GM18498 (cell line): ENCODE results near the gene FLOT2.
A peak's percentile ranks its signal among the peaks of the same experiment; 100 is the strongest.
"Not testable (repeated sequence)": the region's sequence is repeated elsewhere in the genome, so short reads cannot be mapped to it uniquely, and the experiment has no call there.

Experiments used
- ATAC-seq: cut with Tn5 transposase; IDR thresholded peaks from one replicate; pipeline ENCODE4 v1.9.1; 2021; ENCODE audit warnings: mild to moderate bottlenecking, moderate library complexity; ENCODE audit not compliant: unreplicated experiment

The FLOT2 gene

DNA sequence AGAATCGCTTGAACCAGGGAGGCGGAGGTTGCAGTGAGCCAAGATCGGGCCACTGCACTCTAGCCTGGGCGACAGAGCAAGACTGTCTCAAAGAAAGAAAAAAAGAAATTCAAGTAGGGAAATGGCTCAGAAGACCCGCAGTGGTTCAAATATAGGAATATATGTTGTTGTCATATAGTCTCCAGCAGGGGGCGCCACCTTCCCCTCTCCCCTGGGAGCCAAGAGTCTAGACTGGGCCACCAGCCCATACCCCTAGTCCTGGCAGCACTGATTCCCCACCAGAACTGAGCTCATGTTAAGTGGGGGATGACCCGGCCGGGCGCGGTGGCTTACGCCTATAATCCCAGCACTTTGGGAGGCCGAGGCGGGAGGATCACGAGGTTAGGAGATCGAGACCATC is 48.9 kb downstream of the FLOT2 start:
- not testable (repeated sequence) for ATAC-seq

GRCh38 chr17:28846699-28847098 is 50.8 kb downstream of the FLOT2 start:
- not testable (repeated sequence) for ATAC-seq

- ATAC-seq, result no peak
Observed at GRCh38 chr17:28846231-28846630, 51.3 kb downstream of the FLOT2 start.

DNA sequence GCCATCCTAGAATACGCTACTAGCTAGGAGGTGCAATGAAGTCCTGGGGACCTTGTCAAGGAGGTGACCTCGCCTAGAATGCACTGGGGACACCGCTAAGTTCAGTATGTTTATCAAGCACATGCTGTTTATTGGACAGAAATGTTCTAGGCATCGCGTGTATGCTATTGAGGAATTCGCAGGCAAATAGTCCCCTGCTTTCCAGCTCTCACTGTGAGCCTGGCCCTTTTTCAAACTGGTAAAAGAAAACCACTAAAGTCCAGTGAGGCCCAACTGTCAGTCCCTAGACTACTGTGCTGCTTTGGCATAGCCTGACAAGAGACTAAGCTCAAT is 53.8 kb downstream of the FLOT2 start:
- no peak for ATAC-seq

DNA sequence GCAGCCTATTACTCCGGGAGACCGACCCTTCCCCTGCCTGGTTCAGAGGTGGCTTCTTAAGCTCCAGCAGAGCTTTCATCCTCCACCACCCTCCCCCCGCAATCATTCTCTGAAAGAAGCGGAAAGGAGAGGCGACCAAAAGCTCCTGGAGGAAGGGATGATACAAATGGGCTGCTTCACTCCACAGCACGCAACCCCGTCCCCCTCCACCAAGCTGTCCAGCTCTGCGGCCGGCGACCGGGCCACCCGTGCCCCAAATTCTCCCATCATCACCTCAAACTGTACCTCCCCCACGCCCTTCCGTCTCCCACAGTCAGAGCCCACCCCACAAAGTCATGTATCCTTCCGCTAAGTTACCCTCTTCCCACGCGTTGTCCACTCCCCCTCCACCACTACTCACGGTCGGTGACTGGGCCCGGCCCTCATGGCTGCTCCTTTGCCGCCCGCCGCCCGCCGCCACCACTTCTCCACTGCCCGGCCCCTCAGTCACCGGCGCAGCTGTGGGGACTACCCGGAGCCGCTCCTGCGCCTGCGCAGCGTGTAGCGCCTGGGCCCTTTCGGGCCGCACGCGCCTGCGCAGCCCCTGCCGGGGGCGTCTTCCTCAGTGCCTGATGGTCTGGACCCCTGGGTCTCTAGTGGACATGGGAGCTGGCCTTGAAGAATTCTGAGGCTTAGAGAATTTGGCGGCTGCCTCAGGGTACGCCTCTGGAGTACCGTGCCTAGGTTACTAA is 55.1 kb downstream of the FLOT2 start, which contains the start of gene FAM222B:
Gene FAM222B (minus strand): TSS at position 509 of the 731 bp plus-strand sequence. CDS start 76,123 bp downstream, outside the sequence.
- peak; percentile 90 for ATAC-seq

DNA sequence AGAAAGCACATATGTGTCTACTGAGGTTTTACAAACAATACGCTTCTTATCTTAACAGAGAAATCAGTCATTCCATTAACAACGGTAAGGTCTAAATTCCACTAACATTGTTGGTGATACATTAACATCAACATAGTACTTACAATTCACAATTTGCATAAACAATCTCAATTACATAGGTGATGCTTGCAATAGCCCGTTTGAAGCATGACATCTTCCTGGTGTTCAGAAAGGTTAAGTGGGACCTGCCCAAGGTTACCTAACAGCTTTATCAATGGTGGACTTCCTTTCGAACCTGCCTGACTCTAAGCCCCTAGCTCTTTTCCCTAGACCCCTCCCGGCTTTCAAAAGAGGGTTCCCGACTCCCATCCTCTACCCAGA is 55.6 kb downstream of the FLOT2 start:
- no peak for ATAC-seq

GRCh38 chr17:28839221-28839620 is 58.3 kb downstream of the FLOT2 start:
- ATAC-seq, result no peak

DNA sequence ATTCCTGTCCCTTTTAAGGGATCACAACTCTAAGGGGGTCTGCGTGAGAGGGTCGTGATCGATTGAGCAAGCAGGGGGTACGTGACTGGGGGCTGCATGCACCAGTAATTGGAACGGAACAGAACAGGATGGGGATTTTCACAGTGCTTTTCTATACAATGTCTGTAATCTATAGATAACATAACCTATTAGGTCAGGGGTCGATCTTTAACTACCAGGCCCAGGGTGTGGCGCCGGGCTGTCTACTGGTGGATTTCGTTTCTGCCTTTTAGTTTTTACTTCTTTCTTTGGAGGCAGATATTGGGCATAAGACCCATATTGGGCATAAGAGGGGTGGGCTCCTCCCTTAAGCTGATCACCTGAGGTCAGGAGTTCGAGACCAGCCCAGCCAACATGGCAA is 61.0 kb downstream of the FLOT2 start:
- ATAC-seq, result not testable (repeated sequence)

- no peak for ATAC-seq
Observed at GRCh38 chr17:28834420-28834819, 63.1 kb downstream of the FLOT2 start.
